Naive B cell (primary cell): ENCODE measurements around the gene SYN1. TPM values are rescaled to one million over a fixed set of nuclear protein-coding genes. Genes with fewer than 3 reads are reported as not detected.
"Not testable (repeated sequence)": the region's sequence is repeated elsewhere in the genome, so short reads cannot be mapped to it uniquely, and the experiment has no call there.

Source experiments
- ATAC-seq, 2 donors: fragments of 150-1000 bp; cut with Tn5 transposase; 2 replicates each; pipeline ENCODE4 v1.10.0; 2021; ENCODE audit warnings: low read depth in 2 of 2, mild to moderate bottlenecking in 2 of 2, moderate library complexity in 2 of 2
- DNase-seq: peaks from one replicate; pipeline ENCODE4 v3.0.0; 2022
- H3K27ac Mint-ChIP-seq, 6 donors: one replicate each; pipeline ENCODE4 v1.8.0; 2020 to 2022; ENCODE audit warnings: mild to moderate bottlenecking in 6 of 6, mixed read lengths in 6 of 6, moderate library complexity in 5 of 6, inconsistent platforms in 2 of 6
- H3K27me3 Mint-ChIP-seq, 3 donors: one replicate each; pipeline ENCODE4 v1.8.0; 2021 to 2022; ENCODE audit warnings: mixed read lengths in 3 of 3, mild to moderate bottlenecking in 1 of 3
- H3K36me3 Mint-ChIP-seq, 2 donors: one replicate each; pipeline ENCODE4 v1.8.0; 2020 to 2022; ENCODE audit warnings: mixed read lengths in 2 of 2, inconsistent platforms in 1 of 2, mild to moderate bottlenecking in 1 of 2
- H3K4me1 Mint-ChIP-seq, 3 donors: one replicate each; pipeline ENCODE4 v1.8.0; 2020 to 2022; ENCODE audit warnings: mixed read lengths in 3 of 3, inconsistent platforms in 1 of 3, mild to moderate bottlenecking in 1 of 3, moderate library complexity in 1 of 3
- H3K4me3 Mint-ChIP-seq, 8 donors: one replicate each; pipeline ENCODE4 v1.8.0; 2020 to 2022; ENCODE audit warnings: mild to moderate bottlenecking in 8 of 8, mixed read lengths in 8 of 8, moderate library complexity in 8 of 8, inconsistent platforms in 2 of 8
- H3K9me3 Mint-ChIP-seq, 7 donors: one replicate each; pipeline ENCODE4 v1.8.0; 2020 to 2022; ENCODE audit warnings: mixed read lengths in 7 of 7, mild to moderate bottlenecking in 5 of 7, inconsistent platforms in 2 of 7, moderate library complexity in 1 of 7
- polyA plus RNA-seq, 6 donors: library from polyadenylated mRNA; unstranded; fragments of 300-500 nt; fragmentation: Illumina TruSeq; gene quantifications; one replicate each; pipeline ENCODE4 v1.2.3, GENCODE V29; 2021; ENCODE audit warnings: low read depth in 6 of 6

The SYN1 gene
- not detected for polyA plus RNA-seq

DNA sequence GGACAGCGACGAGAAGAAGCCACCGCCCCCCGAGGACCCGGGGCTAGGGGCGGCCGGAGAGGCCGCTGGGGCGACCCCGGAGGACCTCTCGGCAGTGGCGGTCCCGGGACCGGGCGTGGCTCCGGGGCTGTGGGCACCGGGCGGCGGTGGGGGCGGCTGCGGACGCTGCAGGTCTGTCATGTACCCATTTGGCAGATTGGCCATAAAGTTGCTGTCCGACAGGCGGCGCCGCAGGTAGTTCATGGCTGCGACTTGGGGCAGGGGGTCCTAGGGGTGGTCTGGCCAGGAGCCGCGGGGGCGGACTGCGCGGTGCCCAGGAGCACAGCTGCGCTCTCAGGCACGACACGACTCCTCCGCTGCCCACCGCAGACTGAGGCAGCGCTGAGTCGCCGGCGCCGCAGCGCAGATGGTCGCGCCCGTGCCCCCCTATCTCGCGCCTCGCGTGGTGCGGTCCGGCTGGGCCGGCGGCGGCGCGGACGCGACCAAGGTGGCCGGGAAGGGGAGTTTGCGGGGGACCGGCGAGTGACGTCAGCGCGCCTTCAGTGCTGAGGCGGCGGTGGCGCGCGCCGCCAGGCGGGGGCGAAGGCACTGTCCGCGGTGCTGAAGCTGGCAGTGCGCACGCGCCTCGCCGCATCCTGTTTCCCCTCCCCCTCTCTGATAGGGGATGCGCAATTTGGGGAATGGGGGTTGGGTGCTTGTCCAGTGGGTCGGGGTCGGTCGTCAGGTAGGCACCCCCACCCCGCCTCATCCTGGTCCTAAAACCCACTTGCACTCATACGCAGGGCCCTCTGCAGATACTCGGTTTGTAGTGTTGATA, at the start of gene SYN1:
Gene SYN1 (minus strand): TSS at position 372 of the 817 bp plus-strand sequence. CDS start 129 bp downstream, at position 243.
- Mint-ChIP-seq H3K27me3 (peaks cover 38 to 61% (median 55%) of the 10 kb centered on the region in 3 donors), H3K4me3 (peak within 1 kb of the TSS in 7 of 8 donors; percentile 48 to 78 (median 58)), H3K36me3 (peaks cover 0 to 5% of the 10 kb centered on the region in 2 donors), H3K4me1 (peaks cover 0 to 7% (median 4%) of the 10 kb centered on the region in 3 donors), H3K27ac (peak within 1 kb of the TSS in 3 of 6 donors; percentile 59 to 96 (median 88)), H3K9me3 (peaks cover 0 to 11% (median 2%) of the 10 kb centered on the region in 7 donors)
- ATAC-seq: peak; percentile 87 to 88
- peak; percentile 73 for DNase-seq

DNA sequence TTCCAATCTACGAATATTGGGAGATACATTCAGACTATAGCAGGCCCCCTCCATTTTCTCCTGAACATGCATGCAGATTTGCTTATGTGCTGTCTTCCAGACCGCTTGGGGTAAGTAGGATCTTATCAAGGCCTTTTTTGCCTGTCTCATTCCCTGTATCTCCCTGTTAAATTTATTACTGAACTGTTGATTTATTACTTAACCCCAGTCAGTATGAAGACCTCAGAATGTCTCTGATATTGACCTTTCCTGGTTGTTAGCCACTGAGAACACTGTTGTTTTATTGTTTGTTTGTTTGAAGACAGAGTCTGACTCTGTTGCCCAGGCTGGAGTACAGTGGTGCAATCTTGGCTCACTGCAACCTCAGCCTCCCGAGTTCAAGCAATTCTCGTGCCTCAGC, 46.1 kb upstream of the SYN1 start:
- H3K9me3 Mint-ChIP-seq, H3K36me3 Mint-ChIP-seq, H3K4me1 Mint-ChIP-seq, H3K4me3 Mint-ChIP-seq, H3K27me3 Mint-ChIP-seq, H3K27ac Mint-ChIP-seq, ATAC-seq, DNase-seq: not testable (repeated sequence)

DNA sequence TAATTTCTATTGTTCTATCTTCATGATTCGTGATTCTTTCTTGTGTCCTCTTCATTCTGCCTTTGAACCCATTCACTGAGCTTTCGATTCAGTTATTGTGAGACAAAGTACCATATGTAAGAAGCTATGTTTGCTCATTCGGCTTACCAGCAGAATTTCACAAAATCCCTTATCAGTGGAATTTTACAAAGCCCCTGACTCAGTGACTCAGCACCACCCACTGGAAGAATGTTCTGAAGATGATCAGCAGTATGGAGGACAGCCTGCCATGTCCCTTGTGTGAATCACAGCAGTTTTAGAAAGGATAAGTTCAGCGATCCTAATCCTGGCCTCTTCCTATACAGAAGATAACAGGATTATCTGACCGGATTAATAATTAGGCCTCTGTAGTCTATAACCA, 45.1 kb upstream of the SYN1 start:
- no peak for DNase-seq
- H3K27me3 Mint-ChIP-seq: no peaks in the 10 kb centered on the region
- no peak overlapping the region for H3K4me3 Mint-ChIP-seq
- no peak overlapping the region for H3K27ac Mint-ChIP-seq
- H3K4me1 Mint-ChIP-seq: peaks cover 0 to 9% (median 5%) of the 10 kb centered on the region in 3 donors
- ATAC-seq: no peak
- peaks cover 0 to 3% (median 0%) of the 10 kb centered on the region in 7 donors for H3K9me3 Mint-ChIP-seq
- no peaks in the 10 kb centered on the region for H3K36me3 Mint-ChIP-seq

DNA sequence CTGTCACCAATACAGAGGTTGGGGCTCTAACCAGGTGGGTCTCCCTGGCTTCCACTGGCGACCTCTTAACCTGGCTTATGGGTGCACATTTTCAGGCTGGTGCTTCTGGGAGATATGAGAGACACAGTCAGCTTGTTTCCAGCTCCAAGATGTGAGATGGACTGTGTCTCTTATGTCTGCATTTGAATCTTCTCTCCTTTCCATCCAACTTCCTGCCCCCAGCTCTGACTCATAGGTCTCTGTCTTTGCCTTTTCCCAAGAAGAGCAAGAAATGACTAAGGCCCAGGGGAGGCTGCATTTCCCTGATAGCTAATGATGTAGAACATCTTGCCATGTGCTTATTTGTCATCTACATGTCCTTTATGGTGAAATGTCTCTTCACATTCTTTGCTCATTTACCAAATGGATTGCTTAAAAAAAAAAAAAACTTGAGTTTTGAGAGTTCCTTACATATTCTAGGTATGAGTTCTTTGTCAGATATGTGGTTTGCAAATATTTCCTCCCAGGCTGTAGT, 42.5 kb upstream of the SYN1 start:
- peak overlapping the region in 1 of 6 donors; percentile 16 for H3K27ac Mint-ChIP-seq
- no peak for ATAC-seq
- DNase-seq: no peak
- peaks cover 8 to 19% (median 11%) of the 10 kb centered on the region in 3 donors for H3K4me1 Mint-ChIP-seq
- H3K4me3 Mint-ChIP-seq: no peak overlapping the region
- peaks cover 0 to under 1% of the 10 kb centered on the region in 2 donors for H3K36me3 Mint-ChIP-seq
- no peaks in the 10 kb centered on the region for H3K27me3 Mint-ChIP-seq
- peaks cover 0 to 4% (median 0%) of the 10 kb centered on the region in 7 donors for H3K9me3 Mint-ChIP-seq

DNA sequence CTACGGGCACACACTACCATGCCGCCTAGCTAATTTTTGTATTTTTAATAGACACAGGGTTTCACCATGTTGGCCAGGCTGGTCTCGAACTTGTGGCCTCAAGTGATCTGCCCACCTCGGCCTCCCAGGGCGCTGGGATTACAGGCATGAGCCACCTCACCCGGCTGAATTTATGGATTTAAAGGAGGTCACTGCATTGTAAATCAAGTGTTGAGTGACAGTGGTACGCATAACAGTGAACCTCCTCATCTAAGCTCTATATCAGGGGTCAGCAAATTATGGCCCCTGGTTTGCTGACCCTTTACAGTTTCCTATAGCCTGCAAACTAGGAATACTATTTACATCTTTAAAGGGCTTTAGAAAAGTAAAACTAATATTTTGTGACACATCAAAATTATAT, 41.9 kb upstream of the SYN1 start:
- H3K9me3 Mint-ChIP-seq: peaks cover 0 to 4% (median 0%) of the 10 kb centered on the region in 7 donors
- ATAC-seq (no peak), DNase-seq (no peak)
- no peaks in the 10 kb centered on the region for H3K27me3 Mint-ChIP-seq
- H3K36me3 Mint-ChIP-seq: peaks cover 3 to 7% of the 10 kb centered on the region in 2 donors
- H3K27ac Mint-ChIP-seq: peak overlapping the region in 1 of 6 donors; percentile 54
- no peak overlapping the region for H3K4me3 Mint-ChIP-seq
- H3K4me1 Mint-ChIP-seq: peaks cover 8 to 19% (median 11%) of the 10 kb centered on the region in 3 donors

DNA sequence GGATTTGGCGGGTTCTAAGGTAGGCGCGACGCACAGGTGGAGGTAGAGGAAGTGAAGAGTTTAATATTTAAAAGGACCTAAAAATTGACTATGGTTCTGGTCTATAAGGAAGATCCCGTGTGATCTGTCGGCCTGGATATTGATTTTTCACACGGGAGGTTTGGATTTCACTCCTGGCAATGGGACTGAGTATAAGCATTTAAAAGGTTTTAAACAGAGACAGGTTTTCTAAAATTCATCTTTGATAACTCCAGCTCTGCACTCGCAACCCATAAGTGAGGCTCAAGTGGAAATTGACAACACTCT, 39.7 kb upstream of the SYN1 start:
- Mint-ChIP-seq H3K27ac (peak overlapping the region; percentile 94 to 99 (median 98)), H3K9me3 (peaks cover 0 to 4% (median 0%) of the 10 kb centered on the region in 7 donors), H3K4me3 (peak overlapping the region; percentile 77 to 97 (median 91)), H3K4me1 (peaks cover 8 to 17% (median 17%) of the 10 kb centered on the region in 3 donors), H3K36me3 (peaks cover 10 to 13% of the 10 kb centered on the region in 2 donors), H3K27me3 (no peaks in the 10 kb centered on the region)
- DNase-seq (no peak), ATAC-seq (no peak)

DNA sequence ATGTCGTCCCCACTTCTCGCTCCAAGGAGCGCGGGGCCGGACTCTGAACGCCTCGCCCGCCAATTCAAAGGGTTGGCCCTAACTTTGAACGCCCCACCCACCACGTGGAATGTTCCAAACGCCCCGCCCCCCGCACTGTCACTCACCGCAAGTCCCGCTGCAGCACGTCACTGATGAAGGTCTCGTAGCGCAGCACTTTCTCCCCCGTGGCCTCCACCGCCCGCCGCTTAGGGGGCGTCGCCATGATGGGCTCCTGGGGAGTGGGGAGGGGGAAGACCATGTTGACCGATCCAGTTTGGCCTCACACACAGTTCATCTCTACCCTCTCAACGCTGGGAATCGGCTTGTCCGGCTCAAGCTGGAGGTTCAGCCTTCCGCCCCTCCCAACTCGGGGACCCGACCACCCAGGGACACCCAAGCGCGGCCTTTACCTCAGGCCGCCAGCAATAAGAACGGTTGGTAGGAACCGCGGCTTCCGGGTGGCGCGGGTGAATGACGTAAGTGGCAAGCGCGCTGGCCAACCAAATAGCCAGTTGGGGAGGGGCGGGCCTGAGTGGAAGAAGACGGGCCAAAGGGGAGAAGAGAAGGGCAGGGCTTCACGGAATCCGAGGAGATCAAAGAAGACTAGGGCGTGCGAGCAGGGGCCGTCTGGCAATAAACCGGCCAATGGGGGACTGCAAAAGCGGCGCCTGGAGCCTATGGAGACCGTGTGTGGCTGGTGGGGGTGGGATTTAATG, 39.2 kb upstream of the SYN1 start, which contains the start of gene UXT:
Gene UXT (minus strand): TSS at position 497 of the 737 bp plus-strand sequence. CDS start 253 bp downstream, at position 244.
- DNase-seq (peak; percentile 90), ATAC-seq (peak; percentile 78 to 79)
- H3K9me3 Mint-ChIP-seq: peaks cover 0 to 4% (median 0%) of the 10 kb centered on the region in 7 donors
- H3K4me3 Mint-ChIP-seq: peak within 1 kb of the TSS; percentile 77 to 97 (median 91)
- H3K4me1 Mint-ChIP-seq: peaks cover 8 to 17% (median 17%) of the 10 kb centered on the region in 3 donors
- peak within 1 kb of the TSS; percentile 94 to 99 (median 98) for H3K27ac Mint-ChIP-seq
- no peaks in the 10 kb centered on the region for H3K27me3 Mint-ChIP-seq
- peaks cover 10 to 13% of the 10 kb centered on the region in 2 donors for H3K36me3 Mint-ChIP-seq

DNA sequence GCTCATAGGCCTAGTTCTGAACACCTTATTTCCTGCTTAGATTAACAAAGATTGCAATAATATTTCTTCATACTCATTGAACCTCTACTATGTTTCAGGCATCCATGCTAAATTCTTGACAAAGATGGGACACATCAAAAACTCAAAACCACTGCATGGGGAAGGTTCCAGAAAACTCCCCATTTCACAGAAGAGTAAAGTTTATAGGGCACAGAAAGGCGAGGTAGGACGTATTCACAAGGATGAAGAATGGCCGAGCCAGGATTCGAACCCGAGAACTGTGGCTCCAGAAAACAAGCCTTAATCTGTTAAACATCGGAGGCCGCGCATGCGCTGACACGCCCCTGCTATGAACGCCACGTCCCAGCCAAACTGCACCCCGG, 38.6 kb upstream of the SYN1 start:
- Mint-ChIP-seq H3K27me3 (no peaks in the 10 kb centered on the region), H3K4me1 (peaks cover 11 to 17% (median 17%) of the 10 kb centered on the region in 3 donors), H3K4me3 (peak overlapping the region; percentile 77 to 97 (median 91)), H3K36me3 (peaks cover 13 to 15% of the 10 kb centered on the region in 2 donors), H3K9me3 (peaks cover 0 to 4% (median 0%) of the 10 kb centered on the region in 7 donors), H3K27ac (peak overlapping the region; percentile 94 to 99 (median 98))
- ATAC-seq (no peak), DNase-seq (no peak)

DNA sequence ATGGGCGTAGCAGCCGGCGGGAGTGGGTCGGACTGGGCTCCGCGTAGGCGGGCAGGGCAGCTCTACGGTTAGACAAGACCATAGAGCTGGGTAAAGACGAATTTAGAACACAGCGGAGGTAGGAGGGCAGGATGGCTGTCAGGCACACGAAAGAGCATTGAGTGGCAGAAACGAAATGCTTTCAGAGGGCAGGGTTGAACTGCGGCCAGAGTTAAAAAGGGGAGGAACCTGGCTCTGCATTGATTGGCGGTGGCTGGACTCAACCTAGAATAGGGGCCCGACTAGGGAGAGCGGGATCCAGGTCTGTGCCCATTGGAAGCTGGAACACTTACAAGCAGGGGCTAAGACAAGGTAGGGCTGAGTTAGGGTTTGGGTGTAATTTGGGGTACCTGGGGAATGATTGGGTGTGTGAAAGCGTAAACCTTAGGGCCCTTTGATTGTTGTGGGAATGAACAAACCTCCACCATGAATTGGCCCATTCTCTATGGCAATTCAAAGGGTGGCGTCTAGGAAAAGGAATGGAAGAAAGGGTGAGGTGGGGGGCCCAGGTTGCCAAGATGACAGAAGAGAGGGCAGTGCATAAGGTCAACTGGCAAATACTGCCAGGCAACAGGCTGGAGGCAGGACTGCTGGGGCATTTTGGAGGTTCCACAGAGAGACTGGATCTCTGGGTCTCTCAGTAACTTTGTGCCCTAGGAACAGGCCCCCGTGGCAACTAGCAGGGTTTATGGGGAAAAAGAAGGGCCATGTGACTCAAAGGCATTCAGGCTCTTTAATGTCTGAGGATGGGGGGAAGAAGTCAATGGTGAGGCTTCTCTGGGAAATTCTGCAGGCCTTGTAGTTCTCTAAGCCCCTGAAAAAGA, 31.6 kb upstream of the SYN1 start:
- DNase-seq: no peak
- Mint-ChIP-seq H3K9me3 (no peaks in the 10 kb centered on the region), H3K4me1 (peaks cover 24 to 42% (median 25%) of the 10 kb centered on the region in 3 donors), H3K27ac (peak overlapping the region; percentile 86 to 97 (median 94)), H3K36me3 (peaks cover 4 to 10% of the 10 kb centered on the region in 2 donors), H3K27me3 (no peaks in the 10 kb centered on the region), H3K4me3 (peak overlapping the region; percentile 84 to 97 (median 93))
- no peak for ATAC-seq

DNA sequence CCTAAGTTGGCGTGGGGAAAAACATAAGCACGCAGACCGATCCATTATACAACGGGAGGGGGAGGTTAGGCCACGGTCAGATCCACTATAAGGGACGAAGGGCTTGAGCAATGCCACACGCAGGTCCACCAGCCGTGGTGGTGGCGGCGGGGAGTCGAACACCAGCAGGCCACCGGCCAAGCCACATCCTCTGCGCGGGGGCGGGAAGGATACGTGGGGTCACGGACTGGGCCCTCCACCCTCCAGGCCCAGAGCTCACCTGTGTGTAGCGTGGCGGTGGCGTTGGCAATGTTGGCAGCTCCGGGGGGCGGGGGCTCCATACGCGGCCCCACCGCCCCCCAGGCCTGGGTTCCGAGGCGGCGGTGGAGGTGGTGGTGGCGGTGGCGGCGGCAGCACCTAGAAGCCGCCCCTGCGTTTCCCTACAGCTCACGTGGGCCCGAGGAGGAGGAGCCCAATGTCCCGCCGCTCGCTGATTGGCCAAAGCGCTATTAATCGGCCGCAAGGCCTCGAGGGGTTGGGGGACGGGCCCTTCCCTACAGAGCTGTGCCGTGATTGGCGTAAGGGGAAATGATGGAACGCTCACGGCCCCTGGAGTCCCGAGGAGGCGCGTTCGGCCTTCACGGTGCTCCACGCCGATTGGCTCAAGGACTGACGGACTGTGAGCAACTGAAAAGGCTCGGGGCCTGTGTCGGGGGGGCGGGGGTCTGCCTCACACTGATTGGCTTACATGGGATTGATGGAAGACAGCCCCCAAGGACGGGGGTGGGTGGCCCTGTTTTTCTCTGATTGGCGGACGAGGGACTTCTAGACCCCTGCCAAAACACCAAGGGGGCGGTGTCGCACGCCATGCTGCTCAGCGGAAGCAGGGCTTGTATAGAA, 30.7 kb upstream of the SYN1 start, which contains the start of gene ELK1:
Gene ELK1 (minus strand): TSS at position 400 of the 879 bp plus-strand sequence. CDS start 9,122 bp downstream, outside the sequence.
- peak within 1 kb of the TSS; percentile 86 to 97 (median 94) for H3K27ac Mint-ChIP-seq
- DNase-seq (peak; percentile 90), ATAC-seq (peak; percentile 87 to 89)
- no peaks in the 10 kb centered on the region for H3K9me3 Mint-ChIP-seq
- peaks cover 0 to 5% of the 10 kb centered on the region in 2 donors for H3K36me3 Mint-ChIP-seq
- H3K27me3 Mint-ChIP-seq: no peaks in the 10 kb centered on the region
- H3K4me1 Mint-ChIP-seq: peaks cover 24 to 37% (median 25%) of the 10 kb centered on the region in 3 donors
- peak within 1 kb of the TSS; percentile 84 to 97 (median 93) for H3K4me3 Mint-ChIP-seq

DNA sequence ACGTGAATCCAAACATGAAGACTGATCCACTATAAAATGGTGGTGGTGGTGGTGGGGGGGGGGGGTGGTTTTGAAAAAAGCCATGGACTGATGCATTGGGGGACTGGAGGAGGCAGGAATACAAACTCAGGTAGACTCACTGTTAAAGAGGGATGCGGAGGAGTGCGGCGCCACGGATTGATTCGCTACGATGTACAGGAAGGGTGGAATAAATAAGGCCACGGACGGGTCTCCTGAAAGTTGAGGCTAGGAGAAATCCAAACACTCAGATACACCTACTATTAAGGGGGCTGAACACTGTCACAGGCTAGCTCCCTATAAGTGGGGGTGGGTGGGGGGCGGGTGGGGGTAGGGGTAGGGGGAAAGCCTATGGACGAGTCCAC, 30.1 kb upstream of the SYN1 start:
- Mint-ChIP-seq H3K4me3 (peak overlapping the region; percentile 84 to 97 (median 93)), H3K9me3 (no peaks in the 10 kb centered on the region), H3K4me1 (peaks cover 24 to 39% (median 29%) of the 10 kb centered on the region in 3 donors), H3K27ac (peak overlapping the region in 4 of 6 donors; percentile 20 to 94 (median 84)), H3K27me3 (no peaks in the 10 kb centered on the region), H3K36me3 (peaks cover 0 to 5% of the 10 kb centered on the region in 2 donors)
- ATAC-seq (no peak), DNase-seq (no peak)
